ENCODE data around the gene TANC1. TPM values are rescaled to one million over a fixed set of nuclear protein-coding genes. Genes with fewer than 3 reads are reported as not detected.
A peak's percentile ranks its signal among the peaks of the same experiment; 100 is the strongest.

Gene TANC1
- polyA plus RNA-seq, 4 donors: 51.3 to 61.5 (median 55.7) TPM

- no peak for DNase-seq (ENCODE audit: low read depth in 4 of 4, low spot score in 2 of 4)
Observed at GRCh38 chr2:159209341-159210306, 241.2 kb downstream of the TANC1 start.

GRCh38 chr2:159211447-159212396, 243.3 kb downstream of the TANC1 start:
- peak in 1 of 4 donors; percentile 47 for DNase-seq (ENCODE audit: low read depth in 4 of 4, low spot score in 2 of 4)

GRCh38 chr2:159213296-159213695, 244.9 kb downstream of the TANC1 start:
- DNase-seq (ENCODE audit: low read depth in 4 of 4, low spot score in 2 of 4): no peak

DNA sequence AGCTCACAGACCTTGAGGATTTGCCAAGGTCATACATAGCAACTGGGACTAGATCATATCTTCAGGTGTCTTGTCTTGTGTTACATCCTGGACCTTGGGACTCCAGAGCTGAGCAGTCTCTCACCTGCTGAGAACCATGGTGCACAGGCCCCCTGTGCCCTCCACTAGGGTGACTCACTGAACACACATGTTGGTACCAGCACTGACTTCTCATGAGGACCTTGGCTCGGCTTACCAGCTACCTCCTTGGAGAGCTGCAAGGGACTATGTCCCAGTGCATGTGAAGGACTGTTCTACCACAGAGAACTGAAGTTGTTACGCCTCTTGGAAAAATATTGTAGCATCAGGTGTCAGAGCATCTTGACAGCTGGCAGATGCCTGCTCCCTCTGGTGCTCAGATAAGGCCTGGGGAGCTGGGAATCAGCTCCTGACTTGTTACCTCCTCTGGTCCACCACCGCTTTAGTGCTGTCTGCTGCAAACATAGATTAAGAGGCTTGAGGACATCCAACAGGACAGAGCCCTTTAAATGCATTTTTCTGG, 246.0 kb downstream of the TANC1 start:
- no peak for DNase-seq (ENCODE audit: low read depth in 4 of 4, low spot score in 2 of 4)

DNA sequence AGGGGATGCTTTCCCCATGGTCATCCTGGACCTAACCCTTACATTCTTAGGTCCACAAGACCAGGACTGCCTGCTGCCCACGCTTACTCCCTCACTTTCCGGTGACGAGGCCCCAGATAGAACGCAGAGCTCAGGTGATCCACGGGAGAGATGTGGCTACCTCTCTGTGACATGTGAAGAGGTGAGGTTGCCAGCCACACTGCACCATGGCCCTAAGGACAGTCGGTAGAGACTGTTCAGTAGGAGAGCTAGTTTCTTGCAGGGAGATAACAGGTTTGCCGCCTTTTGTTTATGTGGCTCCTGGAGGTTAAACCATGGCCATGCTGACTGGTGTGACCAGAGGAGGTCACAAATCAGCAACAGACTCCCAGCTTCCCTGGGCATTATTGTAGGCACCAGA, 246.7 kb downstream of the TANC1 start:
- no peak for DNase-seq (ENCODE audit: low read depth in 4 of 4, low spot score in 2 of 4)

GRCh38 chr2:159217676-159218075, 249.2 kb downstream of the TANC1 start:
- no peak for DNase-seq (ENCODE audit: low read depth in 4 of 4, low spot score in 2 of 4)

- no peak for DNase-seq (ENCODE audit: low read depth in 4 of 4, low spot score in 2 of 4)
Observed at GRCh38 chr2:159218389-159218788, 249.9 kb downstream of the TANC1 start.

DNA sequence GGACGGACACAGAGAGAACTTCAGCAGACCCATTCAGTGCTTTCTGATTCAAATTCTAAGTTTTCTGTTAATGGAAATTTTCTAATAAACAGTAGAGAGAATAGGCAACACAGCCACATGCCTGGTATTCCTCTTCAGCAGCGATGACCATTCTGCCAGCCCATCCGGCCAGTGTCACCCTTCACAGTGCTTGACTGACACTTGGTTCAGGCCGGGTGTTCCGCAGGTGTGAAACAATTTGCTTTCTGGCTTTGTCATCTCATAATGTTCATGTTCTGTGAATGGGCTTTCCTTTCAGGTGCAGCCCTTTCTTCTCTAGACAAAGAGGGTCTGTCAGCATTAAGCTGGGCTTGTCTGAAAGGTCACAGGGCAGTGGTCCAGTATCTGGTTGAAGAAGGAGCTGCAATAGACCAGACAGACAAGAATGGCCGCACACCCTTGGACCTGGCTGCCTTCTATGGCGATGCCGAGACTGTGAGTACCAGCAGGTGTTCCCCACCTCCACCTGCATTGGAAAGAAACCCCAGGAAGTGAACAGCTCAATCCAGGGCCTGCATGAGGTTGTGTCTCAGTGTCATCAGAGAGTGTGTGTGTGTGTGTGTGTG, 251.1 kb downstream of the TANC1 start:
- DNase-seq (ENCODE audit: low read depth in 4 of 4, low spot score in 2 of 4): no peak

DNA sequence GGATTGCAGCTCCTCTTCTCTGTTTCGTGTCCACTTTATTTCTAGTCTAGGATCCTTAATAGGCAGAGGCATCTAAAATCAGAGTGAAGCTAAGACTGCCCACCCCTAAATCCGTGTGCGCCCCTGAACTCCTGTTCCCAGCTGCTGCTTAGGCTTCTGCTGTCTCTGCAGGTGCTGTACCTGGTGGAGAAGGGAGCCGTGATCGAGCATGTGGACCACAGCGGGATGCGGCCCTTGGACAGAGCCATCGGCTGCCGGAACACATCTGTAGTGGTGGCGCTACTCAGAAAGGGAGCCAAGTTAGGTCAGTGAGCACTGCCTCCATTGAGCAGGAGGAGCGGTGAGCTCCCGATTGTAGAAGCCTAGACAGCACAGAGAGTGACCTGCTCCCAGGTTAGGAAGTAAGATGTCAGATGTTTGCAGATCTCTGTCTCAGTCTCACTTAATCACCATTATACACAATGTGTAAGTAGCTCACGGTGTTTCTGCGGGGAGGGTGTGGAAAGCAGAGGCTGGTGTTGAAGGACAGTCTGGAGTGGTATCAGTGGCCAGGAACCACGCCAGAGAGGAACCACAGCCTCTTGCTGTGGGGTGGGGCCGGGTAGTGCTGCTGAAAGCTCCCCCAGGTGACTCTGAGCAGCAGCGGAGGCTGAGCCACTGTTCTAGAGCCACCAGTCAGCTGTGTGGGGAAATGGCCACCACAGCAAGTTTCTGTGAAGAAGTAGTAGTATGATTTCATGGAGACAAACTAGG, 255.8 kb downstream of the TANC1 start:
- DNase-seq (ENCODE audit: low read depth in 4 of 4, low spot score in 2 of 4): no peak

GRCh38 chr2:159225025-159226016, 256.9 kb downstream of the TANC1 start:
- DNase-seq (ENCODE audit: low read depth in 4 of 4, low spot score in 2 of 4): no peak

GRCh38 chr2:159226059-159226461, 257.6 kb downstream of the TANC1 start:
- no peak for DNase-seq (ENCODE audit: low read depth in 4 of 4, low spot score in 2 of 4)

- no peak for DNase-seq (ENCODE audit: low read depth in 4 of 4, low spot score in 2 of 4)
Observed at GRCh38 chr2:159226608-159227385, 258.4 kb downstream of the TANC1 start.

- DNase-seq (ENCODE audit: low read depth in 4 of 4, low spot score in 2 of 4): no peak
Observed at GRCh38 chr2:159227467-159227866, 259.0 kb downstream of the TANC1 start.

DNA sequence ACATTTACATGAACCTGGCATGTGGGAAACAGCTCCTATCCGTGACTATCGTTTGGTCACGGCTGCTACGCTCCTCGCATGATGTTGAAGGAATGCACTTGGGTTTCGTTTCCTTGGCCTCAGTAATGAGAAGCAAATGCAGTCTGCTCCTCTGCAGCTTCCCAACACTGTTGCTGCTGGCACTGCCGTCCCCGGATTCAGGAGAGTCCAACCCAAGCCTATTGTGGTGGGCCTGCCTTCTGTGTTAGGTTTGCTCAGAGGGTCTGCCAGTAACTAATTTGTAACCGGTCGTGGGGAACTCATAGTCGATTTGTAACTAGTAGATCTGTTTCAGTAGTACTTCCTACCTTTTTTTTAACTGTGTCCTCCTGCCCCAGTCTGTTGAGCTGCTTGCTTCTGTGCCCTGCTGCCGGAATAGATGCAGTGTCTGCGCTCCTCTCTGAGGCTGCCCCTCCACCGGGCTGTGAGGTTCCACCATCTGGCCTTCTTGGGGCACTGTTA, 259.7 kb downstream of the TANC1 start:
- DNase-seq (ENCODE audit: low read depth in 4 of 4, low spot score in 2 of 4): no peak

DNA sequence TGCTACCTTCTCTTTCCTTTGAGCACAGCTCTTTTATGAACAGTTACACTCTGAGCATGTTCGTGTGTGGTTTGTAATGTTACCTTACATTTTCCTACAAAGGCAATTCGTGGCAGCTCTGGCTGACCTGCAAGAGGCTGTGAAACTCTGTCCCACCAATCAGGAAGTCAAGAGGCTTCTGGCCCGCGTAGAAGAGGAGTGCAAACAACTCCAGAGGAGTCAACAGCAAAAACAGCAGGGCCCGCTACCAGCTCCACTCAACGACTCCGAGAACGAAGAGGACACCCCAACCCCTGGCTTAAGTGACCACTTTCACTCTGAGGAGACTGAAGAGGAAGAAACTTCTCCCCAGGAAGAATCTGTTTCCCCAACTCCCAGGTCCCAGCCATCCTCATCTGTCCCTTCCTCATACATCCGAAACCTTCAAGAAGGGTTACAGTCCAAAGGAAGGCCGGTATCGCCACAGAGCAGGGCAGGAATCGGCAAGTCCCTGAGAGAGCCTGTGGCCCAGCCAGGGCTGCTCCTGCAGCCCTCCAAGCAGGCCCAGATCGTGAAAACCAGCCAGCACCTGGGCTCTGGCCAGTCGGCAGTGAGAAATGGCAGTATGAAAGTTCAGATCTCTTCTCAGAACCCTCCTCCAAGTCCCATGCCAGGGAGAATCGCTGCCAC, 261.2 kb downstream of the TANC1 start:
- no peak for DNase-seq (ENCODE audit: low read depth in 4 of 4, low spot score in 2 of 4)

GRCh38 chr2:159230145-159230877, 261.9 kb downstream of the TANC1 start:
- DNase-seq (ENCODE audit: low read depth in 4 of 4, low spot score in 2 of 4): no peak

Data from left renal cortex interstitium (tissue), 4 donors.